H9 (cell line): Measurements from ENCODE around the gene TBC1D3B. TPM values are rescaled to one million over a fixed set of nuclear protein-coding genes. Genes with fewer than 3 reads are reported as not detected.
"Not testable (repeated sequence)": the region's sequence is repeated elsewhere in the genome, so short reads cannot be mapped to it uniquely, and the experiment has no call there.

Experiments used
- DNase-seq: peaks from one replicate; pipeline ENCODE4 v3.0.0-alpha.2; 2017
- H2AFZ ChIP-seq: one replicate; pipeline ENCODE4 v1.6.1; 2013; ENCODE audit warnings: mild to moderate bottlenecking, low read length, control low read depth, moderate library complexity
- H2AK5ac ChIP-seq: 2 replicates; pipeline ENCODE4 v1.6.1; 2013; ENCODE audit warnings: low read length, control low read depth, mixed read lengths; ENCODE audit not compliant: insufficient read length
- H2BK120ac ChIP-seq: one replicate; pipeline ENCODE4 v1.6.1; 2013; ENCODE audit warnings: low read depth, mild to moderate bottlenecking, low read length, control low read depth, inconsistent platforms; ENCODE audit not compliant: poor library complexity, severe bottlenecking
- H2BK12ac ChIP-seq: 2 replicates; pipeline ENCODE4 v1.6.1; 2013; ENCODE audit warnings: low read length, control low read depth, mixed read lengths, low read depth; ENCODE audit not compliant: insufficient read length
- H2BK15ac ChIP-seq: 2 replicates; pipeline ENCODE4 v1.6.1; 2013; ENCODE audit warnings: low read depth, low read length, control low read depth
- H2BK20ac ChIP-seq: one replicate; pipeline ENCODE4 v1.6.1; 2013; ENCODE audit warnings: low read depth, mild to moderate bottlenecking, low read length, control low read depth, inconsistent platforms; ENCODE audit not compliant: poor library complexity, severe bottlenecking
- H2BK5ac ChIP-seq: 2 replicates; pipeline ENCODE4 v1.6.1; 2013; ENCODE audit warnings: low read length, control low read depth, mixed read lengths; ENCODE audit not compliant: insufficient read length
- H3K14ac ChIP-seq: 2 replicates; pipeline ENCODE4 v1.6.1; 2013; ENCODE audit warnings: low read length, control low read depth; ENCODE audit not compliant: insufficient read depth
- H3K18ac ChIP-seq: 2 replicates; pipeline ENCODE4 v1.6.1; 2013; ENCODE audit warnings: low read depth, mild to moderate bottlenecking, mixed read lengths, low read length, control low read depth; ENCODE audit not compliant: insufficient read length
- H3K23ac ChIP-seq: 2 replicates; pipeline ENCODE4 v1.6.1; 2013; ENCODE audit warnings: low read length, control low read depth, mixed read lengths, low read depth; ENCODE audit not compliant: insufficient read length
- H3K23me2 ChIP-seq: 2 replicates; pipeline ENCODE4 v1.6.1; 2013; ENCODE audit warnings: low read depth, mild to moderate bottlenecking, mixed read lengths, low read length, control low read depth; ENCODE audit not compliant: insufficient read length, poor library complexity, severe bottlenecking
- H3K27ac ChIP-seq: 2 replicates; pipeline ENCODE4 v1.5.1; 2013; ENCODE audit warnings: low read length, control low read depth, mixed read lengths, low read depth; ENCODE audit not compliant: insufficient read length
- H3K27me3 ChIP-seq: 2 replicates; pipeline ENCODE4 v1.6.1; 2013; ENCODE audit warnings: low read length, control low read depth, inconsistent platforms; ENCODE audit not compliant: insufficient read depth
- H3K4ac ChIP-seq: 2 replicates; pipeline ENCODE4 v1.6.1; 2013; ENCODE audit warnings: low read depth, mild to moderate bottlenecking, control low read depth, inconsistent platforms, low read length, moderate library complexity
- H3K4me1 ChIP-seq: 2 replicates; pipeline ENCODE4 v1.6.1; 2013; ENCODE audit warnings: low read length, control low read depth, inconsistent platforms; ENCODE audit not compliant: insufficient read depth
- H3K4me2 ChIP-seq: 2 replicates; pipeline ENCODE4 v1.6.1; 2013; ENCODE audit warnings: low read length, control low read depth, mixed read lengths; ENCODE audit not compliant: insufficient read length, insufficient read depth
- H3K56ac ChIP-seq: 2 replicates; pipeline ENCODE4 v1.6.1; 2013; ENCODE audit warnings: low read depth, mild to moderate bottlenecking, mixed read lengths, low read length, control low read depth; ENCODE audit not compliant: insufficient read length
- H3K79me1 ChIP-seq: 2 replicates; pipeline ENCODE4 v1.6.1; 2013; ENCODE audit warnings: low read depth, mild to moderate bottlenecking, moderate library complexity, low read length, control low read depth, inconsistent platforms; ENCODE audit not compliant: insufficient read depth, poor library complexity, severe bottlenecking
- H3K79me2 ChIP-seq: 2 replicates; pipeline ENCODE4 v1.6.1; 2013; ENCODE audit warnings: low read length, control low read depth, inconsistent platforms; ENCODE audit not compliant: insufficient read depth
- H3K9ac ChIP-seq: 2 replicates; pipeline ENCODE4 v1.6.1; 2013; ENCODE audit warnings: low read length, control low read depth, mixed read lengths; ENCODE audit not compliant: insufficient read length; ENCODE audit errors: extremely low read depth
- H3K9me3 ChIP-seq: one replicate; pipeline ENCODE4 v1.6.1; 2013; ENCODE audit warnings: low read depth, low read length, inconsistent platforms; ENCODE audit not compliant: control insufficient read depth
- H3T11ph ChIP-seq: one replicate; pipeline ENCODE4 v1.6.1; 2013; ENCODE audit warnings: mild to moderate bottlenecking, low read length, control low read depth, inconsistent platforms
- H4K20me1 ChIP-seq: one replicate; pipeline ENCODE4 v1.6.1; 2013; ENCODE audit not compliant: control insufficient read depth, insufficient read length, insufficient read depth
- H4K5ac ChIP-seq: 2 replicates; pipeline ENCODE4 v1.6.1; 2013; ENCODE audit warnings: low read depth, mild to moderate bottlenecking, mixed read lengths, low read length, control low read depth; ENCODE audit not compliant: insufficient read length
- H4K8ac ChIP-seq: replicated peaks from 2 replicates; pipeline ENCODE4 v1.6.1; 2013; ENCODE audit warnings: low read length, control low read depth, mixed read lengths, low read depth; ENCODE audit not compliant: insufficient read length
- H4K91ac ChIP-seq: 2 replicates; pipeline ENCODE4 v1.6.1; 2013; ENCODE audit warnings: low read depth, mild to moderate bottlenecking, moderate library complexity, mixed read lengths, low read length, control low read depth; ENCODE audit not compliant: insufficient read length
- H3K27ac Mint-ChIP-seq, 3 experiments: 2 replicates in 2 of 3; 3 replicates in 1 of 3; pipeline ENCODE4 v1.8.0; 2020 to 2021; ENCODE audit warnings: mixed read lengths in 3 of 3, mild to moderate bottlenecking in 1 of 3, moderate library complexity in 1 of 3
- H3K27me3 Mint-ChIP-seq: 2 replicates; pipeline ENCODE4 v1.8.0; 2021; ENCODE audit warnings: low read depth, mild to moderate bottlenecking, moderate library complexity, mixed read lengths
- H3K36me3 Mint-ChIP-seq, 3 experiments: 2 replicates in 2 of 3; 3 replicates in 1 of 3; pipeline ENCODE4 v1.8.0; 2020 to 2021; ENCODE audit warnings: low read depth in 3 of 3, mixed read lengths in 3 of 3; ENCODE audit not compliant: insufficient read depth in 1 of 3
- H3K4me1 Mint-ChIP-seq, 2 experiments: 2 replicates each; pipeline ENCODE4 v1.8.0; 2020; ENCODE audit warnings: mixed read lengths in 2 of 2
- H3K4me3 Mint-ChIP-seq, 2 experiments: 2 replicates in 1 of 2; 3 replicates in 1 of 2; pipeline ENCODE4 v1.8.0; 2020 to 2021; ENCODE audit warnings: mild to moderate bottlenecking in 2 of 2, mixed read lengths in 2 of 2, moderate library complexity in 1 of 2
- H3K9me3 Mint-ChIP-seq, 2 experiments: 2 replicates in 1 of 2; 3 replicates in 1 of 2; pipeline ENCODE4 v1.8.0; 2020; ENCODE audit warnings: mild to moderate bottlenecking in 2 of 2, mixed read lengths in 2 of 2, moderate library complexity in 1 of 2
- CTCF ChIP-seq: fragments of 200-600 bp; sonication (generic); conservative IDR thresholded peaks from 3 replicates; pipeline ENCODE4 v1.8.0; 2021; ENCODE audit warnings: antibody characterized with exemption, mild to moderate bottlenecking
- WGBS: extraction: QIAGEN DNeasy Blood & Tissue Kit; methylation state at CpG from one replicate; pipeline ENCODE4 v1.1.7; 2013; ENCODE audit warnings: missing lambda C conversion rate, low lambda C conversion rate, mixed read lengths; ENCODE audit not compliant: insufficient read length; ENCODE audit errors: extremely low coverage; 5-methylcytosine and 5-hydroxymethylcytosine counted together
- total RNA-seq: library from RNA; stranded (reverse); gene quantifications from 2 replicates; pipeline ENCODE4 v1.2.1, GENCODE V29; 2021

TBC1D3B gene
- total RNA-seq, 1 experiment from 2014 or later = 8.8 TPM

- not testable (repeated sequence) for H3K23me2 ChIP-seq, H3K9ac ChIP-seq, H3K79me1 ChIP-seq, H3K56ac ChIP-seq, H3K14ac ChIP-seq, H3K27me3 Mint-ChIP-seq, H3T11ph ChIP-seq, H3K4me1 ChIP-seq, H3K4me3 Mint-ChIP-seq, H4K8ac ChIP-seq, H3K4me2 ChIP-seq, H3K4ac ChIP-seq, H2BK15ac ChIP-seq, H3K27ac ChIP-seq, H2BK5ac ChIP-seq, H3K27me3 ChIP-seq, H2BK120ac ChIP-seq, H4K20me1 ChIP-seq, H2AK5ac ChIP-seq, H3K79me2 ChIP-seq, H3K27ac Mint-ChIP-seq, H2BK20ac ChIP-seq, H3K23ac ChIP-seq, H4K5ac ChIP-seq, H3K9me3 ChIP-seq, H2AFZ ChIP-seq, H3K18ac ChIP-seq, H2BK12ac ChIP-seq, H3K4me1 Mint-ChIP-seq, H4K91ac ChIP-seq, H3K36me3 Mint-ChIP-seq
- DNase-seq = peak; percentile 23
- peaks cover 17% of the 10 kb centered on the region in 2 experiments; a peak in 4 of 5 replicates for H3K9me3 Mint-ChIP-seq
- no CpG with 5 or more reads among the region's 4 CpGs for WGBS
- TF ChIP-seq CTCF = peak; percentile 25; the same call in 1 of the 3 replicates
Observed at GRCh38 chr17:36221581-36222100, 45.2 kb upstream of the TBC1D3B start.

GRCh38 chr17:36220737-36221580 lies 44.5 kb upstream of the TBC1D3B start:
- H4K8ac ChIP-seq = not testable (repeated sequence)
- peaks cover 17% of the 10 kb centered on the region in 2 experiments; a peak in 4 of 5 replicates for H3K9me3 Mint-ChIP-seq

More at GRCh38 chr17:36220737-36221580, 44.5 kb upstream of the TBC1D3B start:
- not testable (repeated sequence) for H3K23me2 ChIP-seq, H3K4me2 ChIP-seq, H3K9ac ChIP-seq, H3K4ac ChIP-seq, H3K9me3 ChIP-seq, H3K4me3 Mint-ChIP-seq, H3K79me1 ChIP-seq, H4K91ac ChIP-seq, H3K18ac ChIP-seq, H3K36me3 Mint-ChIP-seq, H2BK20ac ChIP-seq, H3K27me3 Mint-ChIP-seq, H3K79me2 ChIP-seq, H2AFZ ChIP-seq, H3K23ac ChIP-seq, H2BK5ac ChIP-seq, H3K56ac ChIP-seq, H4K5ac ChIP-seq, H3K14ac ChIP-seq, H3K4me1 Mint-ChIP-seq, H4K20me1 ChIP-seq, H3K27ac Mint-ChIP-seq, H3K27ac ChIP-seq, H3K4me1 ChIP-seq, H2BK120ac ChIP-seq, H2BK12ac ChIP-seq, H2AK5ac ChIP-seq, H2BK15ac ChIP-seq, H3T11ph ChIP-seq, H3K27me3 ChIP-seq
- peak; percentile 25 for DNase-seq
- WGBS = no CpG with 5 or more reads among the region's 3 CpGs
